ENCODE measurements around the gene TXNL4A.
"Not testable (repeated sequence)": the region's sequence is repeated elsewhere in the genome, so short reads cannot be mapped to it uniquely, and the experiment has no call there.

TXNL4A gene

DNA sequence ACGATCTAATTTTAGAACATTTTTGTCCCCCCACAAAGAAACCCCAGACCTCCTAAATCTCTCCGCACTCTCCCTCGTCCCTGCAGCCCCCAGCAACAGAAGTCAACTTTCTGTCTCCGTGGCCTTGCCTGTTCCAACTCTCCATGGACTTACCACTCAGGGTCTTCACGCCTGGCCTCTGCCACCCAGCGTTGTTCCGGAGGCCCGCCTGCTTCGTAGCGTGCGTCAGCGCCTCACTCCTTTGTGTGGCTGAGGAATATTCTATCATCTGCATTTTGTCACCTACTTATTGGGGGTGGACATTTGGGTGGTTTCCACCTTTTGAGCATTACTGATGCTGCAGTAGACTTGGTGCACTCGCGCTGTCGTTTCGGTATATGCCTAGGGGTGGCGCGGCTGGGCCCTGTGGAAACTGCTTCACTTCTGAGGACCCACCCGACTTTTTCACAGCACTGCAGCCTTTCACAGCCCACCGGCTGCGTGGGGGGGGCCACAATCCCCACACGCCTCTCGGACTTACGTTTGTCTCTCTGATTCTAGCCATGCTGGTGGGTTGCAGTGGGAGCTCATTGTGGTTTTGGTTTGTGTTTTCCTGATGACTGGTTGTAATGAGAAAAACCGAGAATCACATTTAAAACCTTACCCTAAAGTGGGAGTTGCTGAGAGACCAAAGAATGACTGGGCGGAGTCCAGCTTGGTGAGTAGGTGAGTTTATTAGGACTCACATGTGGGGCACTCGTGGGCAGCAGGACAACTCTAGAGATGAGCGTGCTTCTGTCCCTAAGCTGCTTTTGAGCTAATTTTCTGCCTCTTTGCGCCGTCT lies 25.3 kb downstream of the TXNL4A start:
- no peak for DNase-seq

GRCh38 chr18:79962311-79962710 lies 26.1 kb downstream of the TXNL4A start:
- no peak for DNase-seq

DNA sequence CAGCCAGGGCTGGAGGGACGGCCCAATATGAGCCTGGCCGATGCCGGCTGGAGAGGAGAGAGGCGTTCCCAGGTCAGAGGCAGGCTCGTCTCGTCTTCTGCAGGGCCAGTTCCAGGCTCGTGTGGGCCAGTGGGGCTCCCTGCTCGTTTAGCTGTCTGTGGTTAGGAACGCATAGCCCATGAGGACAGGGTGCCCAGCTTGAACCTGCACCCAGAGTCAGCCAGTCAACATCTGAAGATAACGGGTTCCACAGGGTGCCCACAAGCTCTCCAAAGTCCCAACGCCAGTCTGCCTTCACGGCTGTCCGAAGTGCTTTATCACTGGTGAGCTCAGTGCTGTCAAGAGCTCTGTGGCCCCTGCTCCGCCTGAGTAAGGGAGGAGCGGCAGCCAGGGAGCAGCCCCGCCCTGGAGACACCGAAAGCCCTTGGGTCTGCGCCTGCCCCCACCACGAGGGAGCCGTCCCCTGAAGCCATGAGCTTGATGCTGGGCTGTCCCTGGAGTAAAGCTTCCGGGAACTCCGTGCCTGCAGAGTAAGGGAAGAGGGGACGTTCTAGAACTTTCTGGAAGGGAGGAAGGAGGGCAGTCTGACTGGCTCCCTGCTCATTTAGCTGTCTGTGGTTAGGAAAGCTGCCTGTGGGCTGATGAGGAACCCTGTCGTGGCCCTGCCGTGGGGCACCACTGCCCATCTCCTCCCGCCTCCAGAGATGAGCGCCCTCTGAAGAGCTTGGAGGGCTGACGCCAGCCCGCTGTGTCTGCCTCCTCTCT lies 26.7 kb downstream of the TXNL4A start:
- no peak for DNase-seq

DNA sequence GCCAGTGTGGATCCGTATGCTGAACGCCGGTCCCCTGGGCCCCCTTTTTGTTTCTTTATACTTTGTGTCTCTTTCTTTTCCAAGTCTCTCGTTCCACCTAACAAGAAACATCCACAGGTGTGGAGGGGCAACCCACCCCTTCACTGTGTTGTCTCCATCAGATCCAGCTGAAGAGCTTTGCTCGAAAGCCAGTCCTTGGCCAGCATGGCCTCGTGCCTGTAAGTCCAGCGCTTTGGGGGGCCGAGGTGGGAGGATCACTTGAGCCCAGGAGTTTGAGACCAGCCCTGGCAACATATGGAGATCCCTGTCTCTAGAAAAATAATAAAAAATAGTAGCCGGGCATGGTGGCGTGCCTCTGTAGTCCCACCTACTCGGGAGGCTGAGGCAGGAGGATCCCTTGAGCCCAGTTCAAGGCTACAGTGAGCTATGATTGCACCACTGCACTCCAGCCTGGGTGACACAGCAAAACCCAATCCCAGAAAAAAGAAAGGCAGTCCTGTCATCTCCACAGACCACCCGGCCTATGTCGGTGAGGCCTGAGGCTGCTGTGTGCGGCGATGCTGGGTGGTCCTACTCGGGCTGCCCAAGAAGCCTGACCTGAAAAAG lies 27.3 kb downstream of the TXNL4A start:
- no peak for DNase-seq

- not testable (repeated sequence) for DNase-seq
Observed at GRCh38 chr18:79960161-79960801, 28.1 kb downstream of the TXNL4A start.

- DNase-seq: no peak
Observed at GRCh38 chr18:79958981-79959380, 29.4 kb downstream of the TXNL4A start.

DNA sequence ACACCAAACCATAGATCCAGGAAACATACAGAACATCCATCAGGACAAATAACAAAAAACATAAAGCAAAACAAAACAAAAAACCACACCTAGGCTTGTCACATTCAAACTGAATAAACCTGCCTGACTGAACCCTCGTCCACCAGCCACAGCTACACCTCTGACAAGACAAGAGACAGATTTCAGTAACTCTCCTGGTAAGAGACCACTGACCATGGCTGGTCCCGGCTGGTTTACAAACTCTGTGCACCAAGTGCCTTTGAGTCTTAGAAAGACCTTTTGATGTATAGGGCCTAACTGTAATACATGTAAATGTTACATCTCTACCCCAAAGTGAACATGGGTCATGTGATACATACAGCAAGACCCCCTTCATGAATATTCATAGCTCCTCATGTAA lies 32.1 kb downstream of the TXNL4A start:
- DNase-seq: no peak

DNA sequence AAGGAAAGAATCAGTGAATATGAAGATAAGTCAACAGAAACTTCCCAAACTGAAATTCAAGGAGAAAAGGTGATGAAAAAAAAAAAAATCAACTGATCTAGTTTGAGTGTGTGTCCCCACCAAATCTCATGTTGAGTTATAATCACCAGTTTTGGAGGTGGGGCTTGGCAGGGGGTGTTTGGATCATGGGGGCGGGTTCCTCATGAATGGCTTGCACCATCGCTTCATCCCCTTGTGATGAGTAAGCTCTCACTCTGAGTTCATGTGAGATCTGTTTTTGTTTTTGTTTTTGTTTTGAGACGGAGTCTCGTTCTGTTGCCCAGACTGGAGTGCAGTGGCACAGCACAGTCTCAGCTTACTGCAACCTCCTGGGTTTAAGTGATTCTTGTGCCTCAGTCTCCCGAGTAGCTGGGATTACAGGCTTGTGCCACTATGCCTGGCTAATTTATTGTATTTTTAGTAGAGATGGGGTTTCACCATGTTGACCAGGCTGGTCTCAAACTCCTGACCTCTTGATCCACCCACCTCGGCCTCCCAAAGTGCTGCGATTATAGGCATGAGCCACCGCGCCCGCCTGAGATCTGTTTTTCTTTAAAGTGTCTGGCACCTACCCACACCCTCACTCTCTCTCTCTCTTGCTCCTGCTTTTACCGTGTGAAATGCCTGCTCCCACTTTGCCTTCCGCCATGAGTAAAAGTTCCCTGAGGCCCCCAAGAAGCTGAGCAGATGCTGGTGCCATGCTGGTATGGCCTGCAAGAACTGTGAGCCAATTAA lies 32.9 kb downstream of the TXNL4A start:
- no peak for DNase-seq

GRCh38 chr18:79954791-79955190 lies 33.6 kb downstream of the TXNL4A start:
- DNase-seq: no peak

GRCh38 chr18:79953971-79954651 lies 34.3 kb downstream of the TXNL4A start:
- no peak for DNase-seq

DNA sequence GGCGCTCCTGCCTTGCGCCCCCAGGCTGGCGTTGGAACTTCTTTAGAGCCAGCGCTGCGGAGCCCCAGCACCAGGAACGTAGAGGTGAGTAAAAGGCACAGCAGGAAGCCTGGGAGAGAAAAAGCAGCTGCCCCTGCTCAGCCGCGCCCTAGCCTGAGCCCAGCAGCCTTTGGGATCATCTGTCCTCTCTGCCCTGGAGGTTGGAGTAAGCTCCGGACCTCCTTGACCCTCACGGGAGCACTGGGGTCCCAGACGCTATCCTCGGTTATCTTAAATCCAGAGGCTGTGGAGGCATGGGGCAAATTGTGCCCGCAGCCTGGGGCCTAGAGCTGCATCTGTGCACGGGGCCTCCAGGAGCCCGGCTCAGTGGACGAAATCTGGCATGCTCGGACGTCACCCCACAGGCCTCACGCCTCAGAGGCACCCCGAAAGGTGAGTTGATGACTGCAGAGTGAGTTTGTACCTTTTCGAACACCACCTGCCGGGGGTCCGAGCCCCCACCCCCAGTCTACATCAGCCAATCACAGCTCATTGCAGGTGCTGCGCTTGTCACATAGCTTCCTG lies 35.3 kb downstream of the TXNL4A start:
- DNase-seq: no peak

DNA sequence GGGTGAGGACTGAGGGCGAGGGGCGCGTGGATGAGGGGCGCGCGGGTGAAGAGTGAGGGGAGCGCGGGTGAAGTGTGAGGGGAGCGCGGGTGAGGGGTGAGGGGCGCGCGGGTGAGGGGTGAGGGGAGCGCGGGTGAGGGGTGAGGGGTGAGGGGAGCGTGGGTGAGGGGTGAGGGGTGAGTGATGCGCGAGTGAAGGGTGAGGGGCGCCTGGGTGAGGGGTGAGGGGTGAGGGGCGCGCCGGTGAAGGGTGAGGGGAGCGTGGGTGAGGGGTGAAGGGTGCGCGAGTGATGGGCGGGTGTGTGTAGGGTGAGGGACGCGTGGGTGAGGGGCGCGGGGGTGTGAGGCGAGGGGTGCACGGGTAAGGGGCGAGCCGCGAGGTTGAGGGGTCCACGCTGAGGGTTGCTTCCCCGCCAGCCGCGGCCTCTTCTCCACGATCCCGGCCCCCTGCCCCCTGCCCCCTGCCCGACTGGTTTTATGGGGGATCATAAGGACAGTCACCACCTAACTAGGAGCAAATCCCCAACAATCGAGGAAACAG lies 35.8 kb downstream of the TXNL4A start:
- DNase-seq: no peak

DNA sequence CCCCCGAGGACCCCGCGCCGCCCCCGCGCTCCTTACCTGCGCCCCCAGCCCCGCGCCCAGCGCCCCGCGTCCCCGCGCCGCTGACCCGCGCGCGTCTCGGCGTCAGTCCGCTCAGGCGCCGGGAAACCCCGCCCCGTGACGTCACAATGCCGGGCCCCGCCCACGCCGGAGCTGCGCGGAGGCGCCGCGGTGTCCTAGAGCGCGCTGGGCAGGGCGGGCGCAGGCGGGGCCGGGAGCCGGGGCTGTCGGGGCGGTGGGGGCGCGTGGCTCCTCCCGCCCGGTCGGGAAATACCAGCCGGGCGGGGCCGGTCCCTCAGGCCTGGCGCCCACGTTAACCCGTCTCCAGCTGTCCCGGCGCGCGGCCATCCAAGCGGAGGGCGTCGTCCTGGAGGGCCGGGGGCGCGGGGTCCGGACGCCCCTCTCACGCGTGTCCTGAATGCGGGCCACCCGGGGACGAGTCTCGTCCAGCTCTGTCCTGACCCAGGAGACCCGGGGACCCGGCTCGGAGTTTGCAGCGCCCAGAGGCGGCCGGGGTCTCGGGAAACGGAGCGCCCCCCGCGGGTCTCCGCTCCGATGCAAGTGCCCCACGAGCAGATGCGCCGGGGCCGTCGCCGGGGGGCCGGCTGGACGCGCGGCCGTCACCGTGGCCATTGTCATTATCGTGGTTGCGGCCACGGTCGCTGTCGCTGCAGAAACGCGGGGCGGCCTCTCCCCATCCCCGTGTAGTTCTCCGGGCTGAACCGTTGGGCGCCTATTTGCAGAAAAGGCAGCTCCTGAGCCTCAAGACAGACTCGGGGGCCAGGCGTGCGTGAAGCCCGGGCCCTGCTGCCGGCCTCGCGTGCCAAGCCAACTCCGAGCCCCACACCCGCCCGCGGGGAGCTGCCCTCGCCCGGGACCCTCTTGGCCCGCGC lies 36.6 kb downstream of the TXNL4A start, which contains the start of gene SLC66A2:
SLC66A2 (minus strand) TSS at position 109 of the 911 bp plus-strand sequence. CDS start 727 bp downstream, outside the sequence.
- peak; percentile 42 for DNase-seq

- DNase-seq: no peak
Observed at GRCh38 chr18:79950515-79951341, 37.6 kb downstream of the TXNL4A start.

DNA sequence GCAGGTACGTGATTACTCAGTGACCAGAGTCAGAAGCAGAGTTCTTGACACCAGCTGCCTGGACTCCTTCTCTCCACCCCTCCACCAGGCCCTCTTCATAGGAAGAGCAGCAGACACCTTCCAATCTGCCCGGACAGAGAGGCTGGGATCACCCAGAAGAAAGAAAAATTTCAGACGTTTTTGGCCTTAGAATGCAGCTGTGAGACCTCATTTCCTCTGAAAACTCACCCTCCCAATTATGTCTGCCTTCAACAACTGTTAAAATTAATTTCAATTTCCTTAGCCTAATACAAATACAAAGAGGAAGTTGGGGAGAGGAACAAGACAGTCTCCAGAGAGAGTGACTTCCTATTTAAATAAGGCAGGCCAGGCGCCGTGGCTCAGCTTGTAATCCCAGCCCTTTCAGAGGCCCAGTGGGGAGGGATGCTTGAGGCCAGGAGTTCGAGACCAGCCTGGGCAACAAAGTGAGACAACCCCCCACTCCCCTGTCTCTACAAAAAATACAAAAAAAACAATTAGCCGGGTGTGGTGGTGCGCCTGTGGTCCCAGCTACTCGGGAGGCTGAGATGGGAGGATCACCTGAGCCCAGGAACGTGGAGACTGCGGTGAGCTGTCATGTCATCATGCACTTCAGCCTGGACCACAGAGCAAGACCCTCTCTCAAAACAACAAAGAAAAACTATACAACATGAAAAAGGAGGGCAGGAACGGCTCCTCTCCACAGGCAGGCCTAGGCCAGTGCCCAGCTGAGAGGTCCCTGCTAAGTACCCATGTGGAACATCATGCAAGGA lies 38.5 kb downstream of the TXNL4A start:
- no peak for DNase-seq

- no peak for DNase-seq
Observed at GRCh38 chr18:79948719-79949411, 39.5 kb downstream of the TXNL4A start.

- no peak for DNase-seq
Observed at GRCh38 chr18:79947881-79948610, 40.3 kb downstream of the TXNL4A start.

Data from NCI-H446 treated with DMSO at 0.1 percent for 48 hours (cell line).